Stimulated activated naive CD8-positive, alpha-beta T cell treated with anti-CD3 and anti-CD28 coated beads, Interleukin-15, Interleukin-2, amounts not matched to agents 100 U/mL and 50 U/mL, for 24 hours (primary cell): Measurements from ENCODE around the gene HIVEP2.

Source experiments
- ATAC-seq: fragments of 150-1000 bp; cut with Tn5 transposase; one replicate; pipeline ENCODE4 v1.10.0; 2021
- DNase-seq: peaks from one replicate; pipeline ENCODE4 v3.0.0; 2021

Gene HIVEP2

GRCh38 chr6:142857796-142858555 lies 87.0 kb downstream of the HIVEP2 start:
- ATAC-seq (peak; percentile 30), DNase-seq (peak; percentile 49)

- DNase-seq: no peak
- no peak for ATAC-seq
These were observed 87.7 kb downstream of the HIVEP2 start for GRCh38 chr6:142857233-142857761.

- peak; percentile 55 for DNase-seq
- ATAC-seq: peak; percentile 60
These were observed 88.2 kb downstream of the HIVEP2 start for GRCh38 chr6:142856624-142857232.

- DNase-seq: no peak
- peak; percentile 49 for ATAC-seq
These were observed 88.9 kb downstream of the HIVEP2 start for GRCh38 chr6:142855893-142856623.

- DNase-seq: no peak
- ATAC-seq: no peak
These were observed 90.1 kb downstream of the HIVEP2 start for GRCh38 chr6:142854589-142855488.

DNA sequence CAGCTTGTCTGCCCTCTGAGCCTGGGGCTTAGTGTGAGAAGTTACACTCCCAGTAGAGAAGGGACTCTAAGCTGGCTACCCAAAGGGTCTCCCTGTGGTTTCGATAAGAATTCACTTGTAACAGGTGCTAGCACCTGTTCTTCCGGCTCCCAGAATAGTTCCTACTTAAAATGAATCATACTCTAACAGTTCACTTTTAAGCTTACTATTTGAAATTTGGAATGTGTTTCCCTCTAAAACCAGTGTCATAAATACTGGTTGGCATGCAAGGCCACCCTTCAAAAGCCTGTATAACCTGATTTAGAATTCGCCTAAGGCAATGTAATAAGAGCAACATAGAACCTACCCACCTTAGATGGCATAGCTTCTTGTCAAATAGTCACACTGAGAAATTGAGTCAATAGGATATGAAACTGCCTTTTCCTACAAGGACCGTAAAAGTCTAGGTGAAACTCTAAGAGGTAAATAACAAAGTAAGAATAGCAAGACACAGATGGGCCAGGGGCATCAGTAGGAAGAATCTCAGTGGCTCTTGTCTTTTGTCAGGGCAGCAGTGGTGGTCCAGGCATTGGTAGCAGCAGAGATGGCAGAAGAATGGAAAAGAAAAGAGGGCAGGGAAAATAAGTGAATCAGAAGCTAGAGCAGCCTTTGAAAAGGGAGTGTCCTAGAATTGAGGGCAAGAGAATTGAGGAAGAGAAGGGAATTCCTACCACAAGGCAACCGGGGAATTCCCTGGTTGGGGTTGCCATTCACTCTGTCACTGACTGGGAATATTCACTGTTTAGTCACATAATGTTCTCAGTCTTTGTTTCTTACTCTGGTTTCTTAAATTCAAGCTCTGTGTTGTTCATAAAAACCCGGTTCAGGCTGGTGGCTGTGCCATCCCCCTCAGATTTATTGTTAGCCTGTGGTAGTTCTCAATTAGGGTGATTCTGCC lies 91.5 kb downstream of the HIVEP2 start:
- DNase-seq (no peak), ATAC-seq (no peak)

GRCh38 chr6:142851601-142852000 lies 93.4 kb downstream of the HIVEP2 start:
- DNase-seq: no peak
- peak; percentile 70 for ATAC-seq

- peak; percentile 82 for ATAC-seq
- no peak for DNase-seq
These were observed 94.1 kb downstream of the HIVEP2 start for GRCh38 chr6:142850679-142851423.

DNA sequence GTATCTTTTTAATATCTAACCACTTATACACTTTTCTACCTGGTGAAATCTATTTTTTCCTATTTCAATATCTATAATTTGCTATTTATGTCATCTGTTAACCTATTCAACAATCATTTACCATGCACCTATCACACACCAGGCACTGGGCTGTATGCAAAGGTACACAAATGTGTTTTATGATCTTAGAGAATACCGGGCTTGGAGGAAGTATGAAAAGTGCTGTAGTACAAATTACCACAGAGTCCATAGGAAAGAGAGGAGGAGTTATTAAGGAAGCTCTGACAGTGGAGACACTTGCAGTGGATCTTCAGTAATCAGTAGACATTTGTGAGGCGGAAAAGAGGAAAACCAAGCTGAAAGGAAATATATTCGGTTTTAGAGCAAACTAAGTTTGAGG lies 96.0 kb downstream of the HIVEP2 start:
- no peak for ATAC-seq
- no peak for DNase-seq

GRCh38 chr6:142848156-142848555 lies 96.8 kb downstream of the HIVEP2 start:
- DNase-seq: no peak
- no peak for ATAC-seq

- no peak for DNase-seq
These were observed 98.1 kb downstream of the HIVEP2 start for GRCh38 chr6:142846883-142847287.

GRCh38 chr6:142846459-142846831 lies 98.5 kb downstream of the HIVEP2 start:
- DNase-seq (no peak), ATAC-seq (no peak)

More at GRCh38 chr6:142846883-142847287, 98.1 kb downstream of the HIVEP2 start:
- ATAC-seq: no peak

GRCh38 chr6:142845624-142846458 lies 99.1 kb downstream of the HIVEP2 start:
- DNase-seq (peak; percentile 40), ATAC-seq (no peak)

DNA sequence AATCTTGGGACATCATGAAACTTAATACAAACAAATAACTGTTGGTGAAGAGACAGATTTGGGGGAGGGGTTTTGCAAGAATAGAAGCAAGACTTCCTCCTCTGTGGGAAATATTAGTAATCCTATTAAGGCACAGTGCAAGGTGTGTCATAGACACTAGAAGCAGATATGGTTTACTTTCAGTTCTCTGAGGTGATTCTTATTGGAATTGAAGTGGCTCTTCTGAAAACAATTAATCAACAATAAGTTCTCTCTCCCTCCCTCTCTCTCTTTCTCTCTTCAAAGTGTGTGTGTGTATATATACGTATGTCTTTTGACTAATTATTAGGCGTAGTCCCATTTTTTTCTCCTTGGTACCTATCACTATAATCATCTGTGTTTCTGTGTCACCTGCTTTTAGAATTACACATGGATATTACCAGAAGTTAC lies 99.8 kb downstream of the HIVEP2 start:
- peak; percentile 12 for ATAC-seq
- no peak for DNase-seq

GRCh38 chr6:142844065-142844755 lies 100.8 kb downstream of the HIVEP2 start:
- ATAC-seq: no peak

GRCh38 chr6:142843361-142843760 lies 101.6 kb downstream of the HIVEP2 start:
- DNase-seq: no peak
- peak; percentile 45 for ATAC-seq

More at GRCh38 chr6:142844065-142844755, 100.8 kb downstream of the HIVEP2 start:
- DNase-seq: no peak

DNA sequence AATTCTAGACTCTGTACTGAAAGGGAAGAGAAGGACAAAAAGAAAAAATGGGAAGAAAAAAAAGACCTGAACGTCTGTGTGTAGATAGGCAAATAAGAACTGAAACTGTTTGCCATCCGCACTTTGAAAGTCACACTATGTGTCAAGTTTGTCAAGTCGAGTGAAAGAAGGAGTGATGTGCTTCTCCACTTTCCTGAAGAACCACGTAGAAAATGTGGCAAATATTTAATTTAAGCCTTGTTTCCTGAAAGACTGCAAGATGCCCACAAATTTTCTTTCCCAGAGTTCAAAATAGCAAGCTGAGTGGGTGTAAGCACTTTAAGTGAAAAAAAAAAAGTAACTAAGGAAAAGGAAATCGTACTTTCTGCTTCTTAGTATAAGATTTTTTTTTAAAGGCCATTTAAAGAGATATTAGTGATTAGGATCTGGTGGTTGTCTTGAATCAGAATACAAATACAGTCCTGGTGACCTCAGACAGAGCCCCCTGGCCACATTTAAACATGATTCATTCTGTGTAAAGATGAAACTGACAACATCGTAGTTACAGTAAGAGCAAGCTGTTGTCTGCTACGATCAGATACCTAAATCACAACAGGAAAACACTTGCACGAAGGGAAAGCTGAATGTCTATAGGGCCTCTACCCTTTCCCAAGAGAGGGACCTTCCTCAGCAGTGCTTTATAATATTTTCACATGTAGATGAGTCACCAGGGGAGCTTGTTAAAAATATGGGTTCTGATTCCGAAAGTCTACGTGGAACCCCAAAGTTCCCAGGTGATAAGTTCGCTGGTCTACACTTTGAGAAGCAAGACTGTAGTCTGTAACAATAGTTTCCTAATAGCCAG lies 102.3 kb downstream of the HIVEP2 start:
- no peak for DNase-seq

More for the DNA sequence above, 102.3 kb downstream of the HIVEP2 start:
- ATAC-seq: peak; percentile 85
